T-helper 17 cell (primary cell): ENCODE data around the gene SNTG2. TPM values are rescaled to one million over a fixed set of nuclear protein-coding genes. Genes with fewer than 3 reads are reported as not detected.
"Not testable (repeated sequence)": the region's sequence is repeated elsewhere in the genome, so short reads cannot be mapped to it uniquely, and the experiment has no call there.

Experiments
- ATAC-seq: fragments of 150-1000 bp; cut with Tn5 transposase; 2 replicates; pipeline ENCODE4 v1.10.0; 2021; ENCODE audit warnings: mild to moderate bottlenecking, moderate library complexity
- DNase-seq, 3 donors: peaks; one replicate each; pipeline versions ENCODE4 v3.0.0 to v3.0.0-alpha.2; 2020 to 2021
- H3K9me3 ChIP-seq: one replicate; pipeline ENCODE4 v1.7.0; 2013; ENCODE audit warnings: low read length, mild to moderate bottlenecking; ENCODE audit not compliant: control insufficient read depth, poor library complexity, severe bottlenecking
- H3K27ac Mint-ChIP-seq: one replicate; pipeline ENCODE4 v1.8.0; 2022; ENCODE audit warnings: mild to moderate bottlenecking, moderate library complexity, mixed read lengths
- H3K27me3 Mint-ChIP-seq: one replicate; pipeline ENCODE4 v1.8.0; 2022; ENCODE audit warnings: mixed read lengths
- H3K36me3 Mint-ChIP-seq: one replicate; pipeline ENCODE4 v1.8.0; 2022; ENCODE audit warnings: low read depth, mixed read lengths
- H3K4me1 Mint-ChIP-seq: one replicate; pipeline ENCODE4 v1.8.0; 2022; ENCODE audit warnings: mild to moderate bottlenecking, mixed read lengths
- H3K4me3 Mint-ChIP-seq: one replicate; pipeline ENCODE4 v1.8.0; 2022; ENCODE audit warnings: mild to moderate bottlenecking, moderate library complexity, mixed read lengths
- total RNA-seq, 4 donors: library from RNA in 2 of 4; stranded (reverse) in 2 of 4; gene quantifications; one replicate each; pipeline ENCODE4 v1.2.3 and lab custom pipeline; 2022 to 2026

SNTG2 gene
- total RNA-seq, 2 donors from 2014 or later: 2.0 to 6.3 TPM

- H3K27me3 Mint-ChIP-seq: peaks cover 14% of the 10 kb centered on the region
- no peak for ATAC-seq
- DNase-seq: no peak
- no peaks in the 10 kb centered on the region for H3K36me3 Mint-ChIP-seq
- H3K4me1 Mint-ChIP-seq: peaks cover 12% of the 10 kb centered on the region
- H3K27ac Mint-ChIP-seq: no peak overlapping the region
- H3K9me3 ChIP-seq: no peaks in the 10 kb centered on the region
- H3K4me3 Mint-ChIP-seq: no peak overlapping the region
These were observed 179.3 kb downstream of the SNTG2 start for GRCh38 chr2:1129982-1130381.

DNA sequence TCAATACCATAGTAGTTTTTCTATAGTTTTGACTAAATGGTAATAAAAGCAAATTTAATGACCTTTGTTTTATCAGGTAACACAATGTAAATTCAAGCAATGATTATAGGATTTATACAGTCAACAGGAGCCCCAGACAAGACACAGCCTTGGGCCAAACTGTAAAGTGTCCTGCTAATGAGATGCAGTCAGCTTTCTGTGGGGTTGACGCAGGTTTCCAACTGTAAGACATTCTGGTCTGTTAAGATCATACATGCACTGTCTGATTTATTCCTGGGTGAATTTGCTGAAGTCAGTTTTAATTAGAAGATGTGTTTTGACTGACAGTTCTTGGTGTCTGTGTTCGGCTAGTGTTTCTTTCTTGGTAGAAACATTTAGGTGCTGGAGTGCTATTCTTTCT lies 180.3 kb downstream of the SNTG2 start:
- no peak for DNase-seq
- Mint-ChIP-seq H3K27ac (no peak overlapping the region), H3K36me3 (no peaks in the 10 kb centered on the region), H3K27me3 (peaks cover 14% of the 10 kb centered on the region), H3K4me3 (no peak overlapping the region), H3K4me1 (peaks cover 7% of the 10 kb centered on the region)
- H3K9me3 ChIP-seq: no peaks in the 10 kb centered on the region
- ATAC-seq: no peak

- Mint-ChIP-seq H3K27ac (no peak overlapping the region), H3K27me3 (peaks cover 14% of the 10 kb centered on the region), H3K4me3 (no peak overlapping the region), H3K36me3 (no peaks in the 10 kb centered on the region), H3K4me1 (peaks cover 13% of the 10 kb centered on the region)
- no peak for DNase-seq
- no peaks in the 10 kb centered on the region for H3K9me3 ChIP-seq
- no peak for ATAC-seq
These were observed 181.8 kb downstream of the SNTG2 start for GRCh38 chr2:1132328-1132969.

GRCh38 chr2:1133896-1134295 lies 183.2 kb downstream of the SNTG2 start:
- peaks cover 20% of the 10 kb centered on the region for H3K27me3 Mint-ChIP-seq
- H3K27ac Mint-ChIP-seq: not testable (repeated sequence)

GRCh38 chr2:1134629-1135028 lies 184.0 kb downstream of the SNTG2 start:
- Mint-ChIP-seq H3K4me1 (peaks cover 18% of the 10 kb centered on the region), H3K4me3 (no peak overlapping the region), H3K27me3 (peaks cover 20% of the 10 kb centered on the region), H3K36me3 (no peaks in the 10 kb centered on the region), H3K27ac (no peak overlapping the region)
- DNase-seq (no peak), ATAC-seq (no peak)
- H3K9me3 ChIP-seq: no peaks in the 10 kb centered on the region

More at GRCh38 chr2:1133896-1134295, 183.2 kb downstream of the SNTG2 start:
- peak overlapping the region; percentile 67 for H3K4me3 Mint-ChIP-seq
- DNase-seq, ATAC-seq, H3K9me3 ChIP-seq, H3K36me3 Mint-ChIP-seq: not testable (repeated sequence)
- peaks cover 18% of the 10 kb centered on the region for H3K4me1 Mint-ChIP-seq

GRCh38 chr2:1136067-1136466 lies 185.4 kb downstream of the SNTG2 start:
- H3K4me1 Mint-ChIP-seq: peaks cover 18% of the 10 kb centered on the region
- peaks cover 20% of the 10 kb centered on the region for H3K27me3 Mint-ChIP-seq
- no peak overlapping the region for H3K27ac Mint-ChIP-seq
- ATAC-seq (no peak), DNase-seq (no peak)
- H3K36me3 Mint-ChIP-seq: no peaks in the 10 kb centered on the region
- H3K4me3 Mint-ChIP-seq: peak overlapping the region; percentile 36
- H3K9me3 ChIP-seq: no peaks in the 10 kb centered on the region

DNA sequence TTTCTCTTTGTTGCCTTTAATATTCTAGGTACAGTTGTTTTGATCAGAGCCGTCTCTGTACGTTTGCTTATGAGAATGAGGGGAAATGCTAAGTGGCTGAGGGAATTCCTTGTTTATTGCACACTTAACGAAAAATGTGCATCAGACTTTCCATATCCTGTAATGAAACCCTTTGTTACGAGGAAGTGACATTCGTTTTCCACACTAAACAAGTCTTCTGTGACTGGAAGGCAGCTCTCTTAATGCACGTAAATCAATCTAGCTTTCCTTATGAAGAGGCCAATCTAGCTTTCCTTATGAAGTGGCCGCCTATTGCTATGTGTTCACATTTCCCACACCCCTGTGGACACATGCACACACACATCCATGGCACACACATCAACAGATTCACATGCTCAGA lies 186.2 kb downstream of the SNTG2 start:
- no peaks in the 10 kb centered on the region for H3K36me3 Mint-ChIP-seq
- ATAC-seq: no peak
- peaks cover 18% of the 10 kb centered on the region for H3K4me1 Mint-ChIP-seq
- peaks cover 20% of the 10 kb centered on the region for H3K27me3 Mint-ChIP-seq
- DNase-seq: no peak
- no peak overlapping the region for H3K27ac Mint-ChIP-seq
- no peaks in the 10 kb centered on the region for H3K9me3 ChIP-seq
- no peak overlapping the region for H3K4me3 Mint-ChIP-seq

DNA sequence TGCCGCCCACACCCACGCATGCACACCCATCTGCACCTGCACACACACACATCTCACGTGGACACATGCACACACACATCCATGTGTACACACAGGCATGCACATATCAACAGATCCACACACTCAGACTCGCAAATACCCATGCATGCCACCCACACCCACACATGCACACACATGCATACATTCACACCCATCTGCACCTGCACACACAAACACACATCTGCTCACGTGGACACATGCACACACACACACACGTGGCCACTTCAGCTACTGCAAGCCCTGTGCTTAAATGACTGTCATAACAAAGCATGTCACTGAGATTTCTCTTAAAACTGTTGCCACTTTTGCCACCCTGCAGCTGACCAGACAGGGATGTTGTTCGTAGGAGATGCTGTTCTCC lies 186.6 kb downstream of the SNTG2 start:
- Mint-ChIP-seq H3K4me3 (no peak overlapping the region), H3K27me3 (peaks cover 19% of the 10 kb centered on the region)
- no peak for ATAC-seq

DNA sequence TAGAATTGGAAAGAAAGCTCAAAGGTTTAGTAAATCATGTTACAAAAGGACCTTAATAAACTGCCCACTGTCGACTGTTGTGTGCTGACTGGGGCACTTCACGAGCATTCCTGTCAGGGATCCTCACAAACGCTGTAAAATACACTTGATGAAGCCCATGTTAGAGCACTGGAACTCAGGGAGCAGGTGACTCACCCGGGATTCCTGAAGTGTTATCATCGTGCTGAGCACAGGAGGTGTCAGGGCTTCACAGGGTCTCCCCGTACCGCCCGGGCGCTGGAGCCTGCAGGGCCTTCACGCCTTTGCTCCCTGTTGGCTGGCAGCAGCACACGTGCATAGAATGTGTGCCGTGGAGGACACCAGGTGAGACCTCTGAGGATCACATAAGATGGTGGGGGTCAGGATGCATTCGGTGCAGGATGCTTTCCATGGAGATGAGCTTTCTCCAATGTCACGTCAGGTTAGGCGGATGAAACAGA lies 187.3 kb downstream of the SNTG2 start:
- H3K27ac Mint-ChIP-seq: no peak overlapping the region
- no peak for DNase-seq
- H3K27me3 Mint-ChIP-seq: peaks cover 13% of the 10 kb centered on the region
- H3K4me3 Mint-ChIP-seq: no peak overlapping the region
- no peaks in the 10 kb centered on the region for H3K9me3 ChIP-seq
- no peaks in the 10 kb centered on the region for H3K36me3 Mint-ChIP-seq
- no peak for ATAC-seq
- H3K4me1 Mint-ChIP-seq: peaks cover 16% of the 10 kb centered on the region

More for the DNA sequence above, 186.6 kb downstream of the SNTG2 start:
- H3K36me3 Mint-ChIP-seq: no peaks in the 10 kb centered on the region
- no peaks in the 10 kb centered on the region for H3K9me3 ChIP-seq
- H3K4me1 Mint-ChIP-seq: peaks cover 18% of the 10 kb centered on the region
- DNase-seq: no peak
- H3K27ac Mint-ChIP-seq: no peak overlapping the region

GRCh38 chr2:1140389-1141003 lies 189.8 kb downstream of the SNTG2 start:
- ATAC-seq: peak; percentile 79
- no peak overlapping the region for H3K27ac Mint-ChIP-seq
- no peaks in the 10 kb centered on the region for H3K36me3 Mint-ChIP-seq

GRCh38 chr2:1141079-1141478 lies 190.4 kb downstream of the SNTG2 start:
- H3K27ac Mint-ChIP-seq: no peak overlapping the region
- DNase-seq (no peak), ATAC-seq (no peak)
- H3K9me3 ChIP-seq: no peaks in the 10 kb centered on the region
- H3K27me3 Mint-ChIP-seq: peaks cover 5% of the 10 kb centered on the region
- H3K36me3 Mint-ChIP-seq: no peaks in the 10 kb centered on the region
- H3K4me1 Mint-ChIP-seq: peaks cover 10% of the 10 kb centered on the region
- H3K4me3 Mint-ChIP-seq: no peak overlapping the region

More at GRCh38 chr2:1140389-1141003, 189.8 kb downstream of the SNTG2 start:
- H3K9me3 ChIP-seq: no peaks in the 10 kb centered on the region
- peak in 2 of 3 donors; percentile 25 to 45 for DNase-seq
- Mint-ChIP-seq H3K4me1 (peaks cover 11% of the 10 kb centered on the region), H3K27me3 (peaks cover 5% of the 10 kb centered on the region), H3K4me3 (no peak overlapping the region)

- no peak for ATAC-seq
- no peak overlapping the region for H3K4me3 Mint-ChIP-seq
- no peak for DNase-seq
These were observed 192.5 kb downstream of the SNTG2 start for GRCh38 chr2:1143129-1143528.

GRCh38 chr2:1147873-1148612 lies 197.4 kb downstream of the SNTG2 start:
- Mint-ChIP-seq H3K4me3 (no peak overlapping the region), H3K36me3 (no peaks in the 10 kb centered on the region), H3K4me1 (no peaks in the 10 kb centered on the region)

More at GRCh38 chr2:1143129-1143528, 192.5 kb downstream of the SNTG2 start:
- no peaks in the 10 kb centered on the region for H3K9me3 ChIP-seq
- Mint-ChIP-seq H3K27me3 (peaks cover 2% of the 10 kb centered on the region), H3K4me1 (peaks cover 4% of the 10 kb centered on the region), H3K27ac (no peak overlapping the region), H3K36me3 (no peaks in the 10 kb centered on the region)

More at GRCh38 chr2:1147873-1148612, 197.4 kb downstream of the SNTG2 start:
- Mint-ChIP-seq H3K27ac (no peak overlapping the region), H3K27me3 (peaks cover 7% of the 10 kb centered on the region)
- ATAC-seq (no peak), DNase-seq (no peak)
- no peaks in the 10 kb centered on the region for H3K9me3 ChIP-seq
